ENCODE results near the gene ERBB4. TPM values are rescaled to one million over a fixed set of nuclear protein-coding genes. Genes with fewer than 3 reads are reported as not detected.
A peak's percentile ranks its signal among the peaks of the same experiment; 100 is the strongest.
"Not testable (repeated sequence)": the region's sequence is repeated elsewhere in the genome, so short reads cannot be mapped to it uniquely, and the experiment has no call there.

ERBB4 gene
- total and polyA plus RNA-seq, 5 donors: 4.3 to 38.8 (median 33.4) TPM

DNA sequence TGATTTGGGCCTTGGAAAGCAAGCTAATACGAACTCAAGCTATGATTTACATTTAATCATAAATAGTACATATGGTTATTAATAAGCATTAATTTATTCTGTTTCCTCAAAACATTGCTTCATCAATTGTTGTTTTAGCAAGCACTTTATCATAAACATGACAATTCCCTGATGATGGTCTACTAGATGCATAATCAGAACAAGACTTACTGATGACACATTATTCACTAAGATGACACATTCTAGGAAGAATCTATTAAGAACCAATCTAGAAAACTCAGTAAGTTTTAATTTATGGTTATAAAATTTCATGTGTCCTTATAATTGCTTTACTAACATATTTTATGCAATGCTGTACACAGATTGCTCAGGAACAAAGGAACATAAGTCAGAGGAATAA is 815.2 kb downstream of the ERBB4 start:
- intact Hi-C loops (cut with DNase I): no loop called here
- Histone ChIP-seq H3K9me3 (ENCODE audit: control insufficient read depth, low read length) (no peaks in the 10 kb centered on the region), H3K27me3 (ENCODE audit: control insufficient read depth, insufficient read depth) (no peaks in the 10 kb centered on the region), H3K4me3 (ENCODE audit: low read length) (no peak overlapping the region), H3K27ac (ENCODE audit: low read length) (no peak overlapping the region), H3K4me1 (ENCODE audit: control insufficient read depth, insufficient read depth, low read length) (no peaks in the 10 kb centered on the region)
- no peak for DNase-seq
- ATAC-seq: no peak
- WGBS: 36% methylated on average over 1 of the region's 1 CpG

DNA sequence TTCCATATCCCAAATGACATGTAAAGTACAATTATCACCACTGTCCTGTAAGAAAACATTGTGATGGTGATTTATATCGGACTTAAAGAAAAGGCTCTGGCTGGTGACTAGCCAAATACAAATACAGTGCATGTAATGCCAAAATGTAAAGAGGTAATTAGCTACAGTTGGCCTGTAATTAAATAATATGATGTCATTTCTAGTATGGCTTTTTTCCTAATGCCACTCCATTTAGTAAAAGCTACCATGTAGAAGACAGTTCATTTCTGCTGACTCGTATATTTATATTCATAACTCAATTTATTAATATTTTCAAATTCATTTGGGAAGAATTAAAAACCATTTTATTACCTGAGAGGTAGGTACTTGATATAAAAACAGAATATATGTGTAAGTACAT is 815.7 kb downstream of the ERBB4 start:
- no peak for ATAC-seq
- H3K9me3 ChIP-seq (ENCODE audit: control insufficient read depth, low read length): no peaks in the 10 kb centered on the region
- DNase-seq: no peak
- H3K27ac ChIP-seq (ENCODE audit: low read length): no peak overlapping the region
- intact Hi-C loops (cut with DNase I): no loop called here
- H3K4me3 ChIP-seq (ENCODE audit: low read length): no peak overlapping the region
- no peaks in the 10 kb centered on the region for H3K4me1 ChIP-seq (ENCODE audit: control insufficient read depth, insufficient read depth, low read length)
- H3K27me3 ChIP-seq (ENCODE audit: control insufficient read depth, insufficient read depth): no peaks in the 10 kb centered on the region
- 79% methylated on average over 2 of the region's 2 CpGs for WGBS

DNA sequence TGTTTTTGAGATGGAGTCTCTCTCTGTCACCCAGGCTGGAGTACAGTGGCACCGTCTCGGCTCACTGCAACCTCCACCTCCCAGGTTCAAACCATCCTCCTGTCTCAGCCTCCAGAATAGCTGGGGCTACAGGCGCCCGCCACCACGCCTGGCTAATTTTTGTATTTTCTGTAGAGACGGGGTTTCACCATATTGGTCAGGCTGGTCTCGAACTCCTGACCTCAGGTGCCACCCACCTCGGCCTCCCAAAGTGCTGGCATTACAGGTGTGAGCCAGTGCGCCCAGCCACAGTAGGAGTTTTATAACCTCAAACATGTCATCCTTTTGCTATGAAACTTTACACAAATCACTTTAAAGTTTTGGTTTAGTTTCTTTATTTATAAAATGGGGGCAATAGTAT is 816.7 kb downstream of the ERBB4 start:
- WGBS: 95% methylated on average over 9 of the region's 9 CpGs
- H3K4me3 ChIP-seq (ENCODE audit: low read length); H3K27ac ChIP-seq (ENCODE audit: low read length); H3K9me3 ChIP-seq (ENCODE audit: control insufficient read depth, low read length); ATAC-seq; H3K27me3 ChIP-seq (ENCODE audit: control insufficient read depth, insufficient read depth); intact Hi-C loops (cut with DNase I); DNase-seq; H3K4me1 ChIP-seq (ENCODE audit: control insufficient read depth, insufficient read depth, low read length): not testable (repeated sequence)

DNA sequence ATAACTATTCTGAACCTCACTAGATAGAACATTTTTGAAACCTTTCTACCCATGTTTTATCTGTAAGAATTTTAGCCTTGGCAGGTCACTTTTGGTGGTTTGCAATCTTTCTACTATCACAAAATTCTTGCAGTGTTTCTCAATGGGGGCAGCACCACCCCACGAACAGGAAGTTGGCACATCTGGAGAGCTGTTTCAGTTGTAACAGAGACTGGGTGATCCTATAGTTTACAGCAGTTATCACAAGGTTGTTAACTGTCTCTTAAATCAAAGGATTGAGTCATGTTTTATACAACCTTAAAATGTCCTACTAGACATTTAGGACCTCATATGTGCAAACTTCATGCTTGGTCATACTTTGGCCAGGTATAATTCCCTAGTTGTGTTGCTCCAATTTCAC is 829.2 kb downstream of the ERBB4 start:
- no peak overlapping the region for H3K4me3 ChIP-seq (ENCODE audit: low read length)
- H3K4me1 ChIP-seq (ENCODE audit: control insufficient read depth, insufficient read depth, low read length): no peaks in the 10 kb centered on the region
- ATAC-seq: no peak
- intact Hi-C loops (cut with DNase I): no loop called here
- no peaks in the 10 kb centered on the region for H3K27me3 ChIP-seq (ENCODE audit: control insufficient read depth, insufficient read depth)
- no peak overlapping the region for H3K27ac ChIP-seq (ENCODE audit: low read length)
- DNase-seq: no peak
- WGBS: 39% methylated on average over 1 of the region's 1 CpG
- no peaks in the 10 kb centered on the region for H3K9me3 ChIP-seq (ENCODE audit: control insufficient read depth, low read length)

DNA sequence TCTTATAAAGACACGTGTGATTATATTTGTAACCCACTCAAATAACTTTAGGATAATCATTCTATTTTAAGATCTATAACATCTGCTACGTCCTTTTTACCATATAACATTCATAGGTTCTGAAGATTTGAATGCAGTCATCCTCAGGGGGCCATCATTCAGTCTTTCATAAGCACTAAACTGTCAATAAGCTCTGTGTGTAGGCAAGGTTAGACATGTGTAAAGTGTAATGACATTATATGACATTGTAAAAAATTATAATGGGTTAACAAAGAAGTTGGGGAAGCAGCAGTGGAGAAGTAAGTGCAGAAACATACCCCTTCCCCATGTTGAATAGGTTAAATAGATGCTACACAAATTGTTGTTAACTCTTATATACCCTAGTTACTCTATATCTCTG is 845.9 kb downstream of the ERBB4 start:
- H3K4me1 ChIP-seq (ENCODE audit: control insufficient read depth, insufficient read depth, low read length): no peaks in the 10 kb centered on the region
- WGBS: 65% methylated on average over 2 of the region's 2 CpGs
- no peak for DNase-seq

DNA sequence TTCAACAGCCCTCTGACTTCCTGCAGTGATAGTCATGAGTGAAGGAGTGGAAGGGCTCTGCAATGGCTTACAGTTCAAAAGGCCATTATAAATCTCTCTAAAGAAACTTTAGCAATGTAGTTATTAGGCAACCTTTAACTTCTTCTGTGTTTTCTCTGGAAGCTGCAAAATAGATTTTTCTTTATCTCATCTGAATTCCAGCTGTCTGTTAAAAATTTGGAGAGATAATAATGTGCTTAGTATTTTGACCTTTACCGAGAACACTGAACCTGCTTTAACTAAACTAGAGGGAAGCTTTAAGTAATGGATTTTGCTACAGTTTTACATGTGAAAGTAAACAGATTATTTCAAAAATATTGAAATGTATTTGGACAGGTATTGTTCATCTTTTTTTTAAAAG is 847.9 kb downstream of the ERBB4 start:
- 40% methylated on average over 1 of the region's 1 CpG for WGBS

More for the DNA sequence above, 845.9 kb downstream of the ERBB4 start:
- Histone ChIP-seq H3K4me3 (ENCODE audit: low read length) (no peak overlapping the region), H3K27me3 (ENCODE audit: control insufficient read depth, insufficient read depth) (no peaks in the 10 kb centered on the region), H3K9me3 (ENCODE audit: control insufficient read depth, low read length) (no peaks in the 10 kb centered on the region), H3K27ac (ENCODE audit: low read length) (no peak overlapping the region)
- ATAC-seq: no peak
- intact Hi-C loops (cut with DNase I): no loop called here

DNA sequence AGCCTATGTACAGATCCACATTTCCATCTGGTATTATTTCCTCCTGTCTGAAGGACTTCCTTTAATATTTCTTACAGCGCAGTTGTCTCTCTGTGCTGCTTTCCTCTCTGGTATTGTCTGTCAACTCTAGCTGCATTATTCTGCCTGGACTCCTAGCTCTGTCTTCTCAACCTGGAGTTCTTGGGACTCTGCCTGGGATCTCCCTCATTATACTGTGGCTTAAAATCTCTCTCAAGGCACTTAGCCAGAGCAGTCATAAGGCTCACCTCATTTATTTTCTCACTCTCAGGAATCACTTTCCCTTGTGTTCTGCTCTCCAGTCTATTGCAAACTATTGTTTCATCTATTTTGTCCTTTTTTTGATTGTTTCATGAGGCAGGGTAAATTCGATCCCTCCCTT is 850.4 kb downstream of the ERBB4 start:
- intact Hi-C loops (cut with DNase I): no loop called here

More for the DNA sequence above, 847.9 kb downstream of the ERBB4 start:
- H3K9me3 ChIP-seq (ENCODE audit: control insufficient read depth, low read length): no peaks in the 10 kb centered on the region
- no peak overlapping the region for H3K4me3 ChIP-seq (ENCODE audit: low read length)
- no peak for DNase-seq
- no peaks in the 10 kb centered on the region for H3K4me1 ChIP-seq (ENCODE audit: control insufficient read depth, insufficient read depth, low read length)
- ATAC-seq: no peak
- H3K27ac ChIP-seq (ENCODE audit: low read length): no peak overlapping the region
- intact Hi-C loops (cut with DNase I): no loop called here
- H3K27me3 ChIP-seq (ENCODE audit: control insufficient read depth, insufficient read depth): no peaks in the 10 kb centered on the region

DNA sequence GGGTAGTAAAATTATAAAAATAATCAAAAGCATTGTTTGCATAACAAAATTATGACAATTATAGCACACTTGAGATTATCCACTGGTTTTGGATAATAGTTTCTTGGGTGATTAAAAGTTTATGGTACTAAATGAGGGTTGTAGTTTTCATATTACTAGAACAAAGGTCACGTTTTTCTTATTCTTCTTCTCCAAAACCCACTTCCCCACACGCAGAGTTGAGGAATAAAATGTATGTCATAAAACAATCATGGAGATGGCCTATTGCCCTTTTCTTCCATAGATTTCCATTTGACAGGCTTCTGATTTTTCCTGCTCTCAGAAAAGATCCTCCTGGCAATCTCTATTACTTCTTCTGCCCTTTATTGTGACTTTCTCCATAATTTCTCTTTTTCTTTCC is 863.9 kb downstream of the ERBB4 start:
- H3K27me3 ChIP-seq (ENCODE audit: control insufficient read depth, insufficient read depth): no peaks in the 10 kb centered on the region
- no peaks in the 10 kb centered on the region for H3K9me3 ChIP-seq (ENCODE audit: control insufficient read depth, low read length)
- H3K27ac ChIP-seq (ENCODE audit: low read length): no peak overlapping the region
- DNase-seq (no peak), ATAC-seq (no peak)
- H3K4me1 ChIP-seq (ENCODE audit: control insufficient read depth, insufficient read depth, low read length): no peaks in the 10 kb centered on the region
- no peak overlapping the region for H3K4me3 ChIP-seq (ENCODE audit: low read length)
- intact Hi-C loops (cut with DNase I): no loop called here
- 63% methylated on average over 2 of the region's 2 CpGs for WGBS

More for the DNA sequence above, 850.4 kb downstream of the ERBB4 start:
- WGBS: 70% methylated on average over 2 of the region's 2 CpGs
- no peaks in the 10 kb centered on the region for H3K4me1 ChIP-seq (ENCODE audit: control insufficient read depth, insufficient read depth, low read length)
- H3K27ac ChIP-seq (ENCODE audit: low read length): no peak overlapping the region
- no peak for DNase-seq
- no peaks in the 10 kb centered on the region for H3K9me3 ChIP-seq (ENCODE audit: control insufficient read depth, low read length)
- ATAC-seq: no peak
- H3K4me3 ChIP-seq (ENCODE audit: low read length): no peak overlapping the region
- no peaks in the 10 kb centered on the region for H3K27me3 ChIP-seq (ENCODE audit: control insufficient read depth, insufficient read depth)

DNA sequence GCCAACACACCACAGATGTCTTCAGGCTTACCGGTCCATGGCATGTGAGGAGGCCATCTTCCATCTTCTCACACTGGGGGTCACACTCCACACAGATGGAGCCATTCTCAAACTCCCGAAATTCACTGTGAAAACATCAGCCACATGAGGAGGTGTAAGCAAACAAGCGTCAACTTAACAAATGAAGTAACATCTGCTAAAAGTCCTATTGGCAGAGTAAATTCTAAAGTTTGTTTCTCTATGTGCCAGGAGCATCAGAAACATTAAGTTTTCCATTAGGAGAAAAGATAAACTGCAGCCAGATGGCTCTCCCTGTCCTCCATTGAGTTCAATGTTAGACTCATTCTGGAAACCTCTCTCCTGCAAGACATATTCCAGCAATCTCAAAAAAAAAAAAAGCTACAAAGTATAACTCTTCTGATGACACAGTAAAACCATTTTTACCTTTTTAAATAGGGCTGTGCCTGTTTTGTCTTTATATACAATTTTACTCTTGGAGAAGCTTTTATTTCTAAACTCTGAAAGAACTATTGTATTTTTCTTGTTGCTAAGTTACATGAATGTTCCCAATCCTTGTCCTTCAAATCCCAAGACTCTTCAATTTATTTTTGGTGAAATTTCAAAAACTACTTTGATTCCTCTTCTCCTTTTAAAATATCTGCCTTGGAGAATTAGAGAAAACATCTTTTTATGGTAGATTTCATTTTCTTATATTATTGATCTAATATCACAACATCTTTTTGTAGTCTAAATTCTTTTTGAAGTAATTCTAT is 865.3 kb downstream of the ERBB4 start:
- intact Hi-C loops (cut with DNase I): no loop called here
- WGBS: 58% methylated on average over 3 of the region's 3 CpGs
- peak in 1 of 2 donors; percentile 65 for ATAC-seq

DNA sequence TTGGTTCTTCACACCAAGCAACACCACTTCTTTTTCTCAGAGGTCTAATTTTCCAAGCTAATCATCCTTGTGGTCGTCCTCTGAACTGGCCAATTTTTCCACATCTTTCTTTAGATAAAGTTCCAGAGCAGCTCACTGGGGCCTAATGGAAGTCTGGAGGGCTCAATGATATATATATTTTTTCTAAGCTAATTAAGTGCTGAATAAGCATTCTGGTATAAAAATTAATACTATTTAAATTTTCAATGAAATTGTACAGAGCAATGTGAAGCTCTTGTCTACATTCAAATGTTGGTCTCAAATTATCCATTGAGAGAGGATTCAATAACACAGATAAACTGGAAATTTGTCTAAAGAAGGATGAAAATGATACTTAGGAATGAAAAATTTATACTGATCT is 866.6 kb downstream of the ERBB4 start:
- no peak overlapping the region for H3K4me3 ChIP-seq (ENCODE audit: low read length)
- H3K27ac ChIP-seq (ENCODE audit: low read length): no peak overlapping the region
- H3K27me3 ChIP-seq (ENCODE audit: control insufficient read depth, insufficient read depth): no peaks in the 10 kb centered on the region
- intact Hi-C loops (cut with DNase I): no loop called here
- 66% methylated on average over 1 of the region's 1 CpG for WGBS
- no peaks in the 10 kb centered on the region for H3K9me3 ChIP-seq (ENCODE audit: control insufficient read depth, low read length)
- H3K4me1 ChIP-seq (ENCODE audit: control insufficient read depth, insufficient read depth, low read length): no peaks in the 10 kb centered on the region
- ATAC-seq (no peak), DNase-seq (no peak)

More for the DNA sequence above, 865.3 kb downstream of the ERBB4 start:
- no peak overlapping the region for H3K4me3 ChIP-seq (ENCODE audit: low read length)
- no peak for DNase-seq
- no peaks in the 10 kb centered on the region for H3K4me1 ChIP-seq (ENCODE audit: control insufficient read depth, insufficient read depth, low read length)
- H3K27ac ChIP-seq (ENCODE audit: low read length): no peak overlapping the region
- H3K9me3 ChIP-seq (ENCODE audit: control insufficient read depth, low read length): no peaks in the 10 kb centered on the region
- no peaks in the 10 kb centered on the region for H3K27me3 ChIP-seq (ENCODE audit: control insufficient read depth, insufficient read depth)

DNA sequence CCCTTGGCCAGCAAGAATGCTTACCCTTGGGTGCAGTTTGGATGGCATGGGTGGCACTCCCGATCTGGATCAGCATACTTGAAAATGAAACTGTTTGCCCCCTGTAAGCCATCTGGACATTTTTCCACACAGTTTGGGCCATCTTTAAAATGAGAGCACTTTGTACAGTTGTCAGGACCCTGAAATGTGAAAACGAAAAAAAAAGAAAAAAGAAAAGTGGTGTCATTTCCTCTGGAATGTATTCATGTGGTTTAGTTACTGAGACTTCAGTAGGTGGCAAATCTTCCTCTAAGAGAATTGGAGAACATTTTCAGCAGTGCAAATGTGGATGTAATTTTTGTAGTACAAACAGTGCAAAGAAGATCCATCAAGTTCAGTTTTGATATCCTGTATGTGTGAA is 873.3 kb downstream of the ERBB4 start:
- H3K27me3 ChIP-seq (ENCODE audit: control insufficient read depth, insufficient read depth): no peaks in the 10 kb centered on the region
- ATAC-seq: no peak
- intact Hi-C loops (cut with DNase I): no loop called here
- DNase-seq: no peak
- WGBS: 71% methylated on average over 2 of the region's 2 CpGs
- no peak overlapping the region for H3K4me3 ChIP-seq (ENCODE audit: low read length)
- no peak overlapping the region for H3K27ac ChIP-seq (ENCODE audit: low read length)
- H3K4me1 ChIP-seq (ENCODE audit: control insufficient read depth, insufficient read depth, low read length): no peaks in the 10 kb centered on the region
- no peaks in the 10 kb centered on the region for H3K9me3 ChIP-seq (ENCODE audit: control insufficient read depth, low read length)

DNA sequence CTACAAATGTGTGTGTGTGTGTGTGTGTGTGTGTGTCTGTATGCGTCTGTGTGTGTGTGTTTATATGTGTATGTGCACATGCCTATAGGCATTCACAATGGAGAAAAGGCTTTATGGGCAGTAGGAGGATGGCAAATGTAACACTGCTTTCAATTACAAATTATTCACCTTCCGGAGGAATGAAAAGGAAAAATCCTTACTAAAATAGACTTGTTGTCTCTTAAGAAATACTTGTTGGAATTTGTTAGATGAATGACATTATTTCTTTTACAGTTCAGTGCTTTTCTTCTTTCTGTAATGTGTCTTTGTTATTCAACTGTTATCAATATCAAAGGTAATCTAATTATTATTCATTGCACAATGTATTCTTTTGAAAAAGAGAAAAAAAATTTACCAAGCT is 874.3 kb downstream of the ERBB4 start:
- intact Hi-C loops (cut with DNase I): no loop called here
- WGBS: 65% methylated on average over 2 of the region's 2 CpGs
- DNase-seq (no peak), ATAC-seq (no peak)
- H3K4me3 ChIP-seq (ENCODE audit: low read length): no peak overlapping the region
- H3K27ac ChIP-seq (ENCODE audit: low read length): no peak overlapping the region
- no peaks in the 10 kb centered on the region for H3K4me1 ChIP-seq (ENCODE audit: control insufficient read depth, insufficient read depth, low read length)
- no peaks in the 10 kb centered on the region for H3K27me3 ChIP-seq (ENCODE audit: control insufficient read depth, insufficient read depth)
- H3K9me3 ChIP-seq (ENCODE audit: control insufficient read depth, low read length): no peaks in the 10 kb centered on the region

Measured in right cardiac atrium (tissue), 5 donors.